Neural progenitor cell (in vitro differentiated cells): ENCODE measurements around the gene PRDM16.

ENCODE experiments used
- CTCF ChIP-seq: fragments of 200-600 bp; sonication (generic); IDR thresholded peaks from 2 replicates; pipeline ENCODE4 v1.5.1; 2017; ENCODE audit warnings: antibody characterized with exemption, mild to moderate bottlenecking
- EZH2phosphoT487 ChIP-seq: fragments of 200-600 bp; sonication (generic); IDR thresholded peaks from 2 replicates; pipeline ENCODE4 v1.6.1; 2017; ENCODE audit warnings: antibody characterized with exemption

GRCh38 chr1:3125078-3125477 is 56.1 kb downstream of the PRDM16 start:
- TF ChIP-seq CTCF (no peak), EZH2phosphoT487 (no peak)
